ENCODE measurements around the gene PROM1. TPM values are rescaled to one million over a fixed set of nuclear protein-coding genes. Genes with fewer than 3 reads are reported as not detected.

PROM1 gene
- total and polyA plus RNA-seq, 2 experiments from 2014 or later, result 36.6 to 66.6 TPM

- ATAC-seq (no peak), DNase-seq (ENCODE audit: low spot score) (no peak)
- Mint-ChIP-seq H3K4me3 (no peak overlapping the region), H3K27me3 (ENCODE audit: insufficient read depth, low read depth, poor library complexity) (no peaks in the 10 kb centered on the region), H3K4me1 (peaks cover 17% of the 10 kb centered on the region), H3K9me3 (no peaks in the 10 kb centered on the region), H3K27ac (no peak overlapping the region), H3K36me3 (ENCODE audit: low read depth) (peaks cover 20% of the 10 kb centered on the region; the same call in 2 of the 3 replicates)
- no peaks in the 10 kb centered on the region for H3K27me3 ChIP-seq (ENCODE audit: insufficient read depth)
- H3K79me2 ChIP-seq (replicated peaks; ENCODE audit: insufficient read depth), result peaks cover 69% of the 10 kb centered on the region
- no peak overlapping the region for H3K4me3 ChIP-seq
- no peak overlapping the region for H2AFZ ChIP-seq
- H3K4me1 ChIP-seq (ENCODE audit: insufficient read depth), result no peaks in the 10 kb centered on the region; the same call in 1 of the 2 replicates
- H3K4me2 ChIP-seq, result no peak overlapping the region
- no peaks in the 10 kb centered on the region for H3K36me3 ChIP-seq (ENCODE audit: insufficient read depth)
- TF ChIP-seq STAT1 (IDR thresholded peaks at IDR 0.05; ENCODE audit: unreplicated experiment) (no peak), CREB1 (CRISPR knock-in tag; IDR thresholded peaks at IDR 0.05; ENCODE audit: low read depth) (no peak), EZH2 (IDR thresholded peaks at IDR 0.05; ENCODE audit: low read depth, unreplicated experiment) (no peak), NANOG (IDR thresholded peaks at IDR 0.05; ENCODE audit: borderline replicate concordance) (no peak), POLR2AphosphoS5 (IDR thresholded peaks at IDR 0.05; ENCODE audit: low read depth) (no peak), REST (IDR thresholded peaks at IDR 0.05; ENCODE audit: unreplicated experiment) (no peak), CTCF (conservative IDR thresholded peaks at IDR 0.05; ENCODE audit: low read depth in 2 of 2) (no peak), EZH2phosphoT487 (IDR thresholded peaks at IDR 0.05; ENCODE audit: unreplicated experiment) (no peak), ZNF331 (CRISPR knock-in tag; IDR thresholded peaks at IDR 0.05; ENCODE audit: low read depth) (no peak), ZNF462 (CRISPR knock-in tag; IDR thresholded peaks at IDR 0.05) (no peak), ETS1 (IDR thresholded peaks at IDR 0.05) (no peak), ZNF114 (CRISPR knock-in tag; IDR thresholded peaks at IDR 0.05) (no peak), JUNB (IDR thresholded peaks at IDR 0.05; ENCODE audit: unreplicated experiment) (no peak)
- no peaks in the 10 kb centered on the region for H3F3A ChIP-seq (replicated peaks; ENCODE audit: low read depth)
- peaks cover 28% of the 10 kb centered on the region; the same call in 1 of the 2 replicates for H4K20me1 ChIP-seq (replicated peaks; ENCODE audit: insufficient read depth)
- H3K27ac ChIP-seq (ENCODE audit: low read depth), result peak overlapping the region; percentile 2; the same call in 1 of the 2 replicates
- no peaks in the 10 kb centered on the region for H3K9me2 ChIP-seq (ENCODE audit: insufficient read depth)
Measured at GRCh38 chr4:16056681-16057385, 27.0 kb downstream of the PROM1 start.
